HG03060 (cell line): ENCODE data around the gene ALDH3B1.

Source experiments
- ATAC-seq: cut with Tn5 transposase; IDR thresholded peaks from one replicate; pipeline ENCODE4 v1.9.1; 2021; ENCODE audit warnings: low read depth, moderate number of reproducible peaks; ENCODE audit not compliant: unreplicated experiment

The ALDH3B1 gene

DNA sequence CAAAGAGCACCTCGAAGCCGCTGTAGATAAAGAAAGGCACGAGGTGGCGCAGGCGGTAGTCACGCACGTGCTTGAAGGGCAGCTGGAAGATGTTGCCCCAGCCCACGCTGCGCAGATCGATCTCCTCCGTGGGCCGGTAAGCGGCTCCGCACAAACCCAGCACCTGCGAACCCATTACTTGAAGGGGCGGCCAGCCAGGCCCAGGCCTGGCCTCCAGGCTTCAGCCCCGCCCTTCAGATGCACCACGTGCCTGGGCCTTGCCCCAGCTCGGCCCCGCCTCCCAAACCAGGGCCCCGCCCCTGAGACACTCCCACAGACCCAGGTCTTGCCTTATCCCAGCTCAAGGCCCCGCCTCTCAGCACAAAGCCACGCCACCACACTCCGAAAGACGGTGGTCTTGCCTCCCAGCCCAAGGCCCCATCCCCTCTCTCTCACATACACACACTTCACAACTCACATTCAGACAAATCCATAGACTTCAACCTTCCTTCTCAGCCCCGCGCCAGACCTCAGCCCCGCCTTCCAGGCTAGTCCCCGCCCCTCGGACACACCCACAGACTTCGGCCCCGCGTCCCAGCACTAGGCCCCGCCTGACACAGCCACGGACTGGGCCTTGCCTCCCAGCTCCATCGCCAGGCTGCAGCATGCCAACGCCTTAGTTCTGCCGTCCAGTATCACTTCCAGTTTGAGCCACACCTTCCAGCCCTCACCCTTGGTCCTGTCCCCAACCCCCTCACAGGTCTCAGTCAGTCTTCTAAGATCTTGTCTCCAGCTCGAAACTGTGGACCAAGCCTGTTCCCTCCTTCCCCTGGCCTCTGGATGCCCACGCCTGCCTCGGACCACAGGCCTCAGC lies 13.3 kb upstream of the ALDH3B1 start:
- no peak for ATAC-seq

DNA sequence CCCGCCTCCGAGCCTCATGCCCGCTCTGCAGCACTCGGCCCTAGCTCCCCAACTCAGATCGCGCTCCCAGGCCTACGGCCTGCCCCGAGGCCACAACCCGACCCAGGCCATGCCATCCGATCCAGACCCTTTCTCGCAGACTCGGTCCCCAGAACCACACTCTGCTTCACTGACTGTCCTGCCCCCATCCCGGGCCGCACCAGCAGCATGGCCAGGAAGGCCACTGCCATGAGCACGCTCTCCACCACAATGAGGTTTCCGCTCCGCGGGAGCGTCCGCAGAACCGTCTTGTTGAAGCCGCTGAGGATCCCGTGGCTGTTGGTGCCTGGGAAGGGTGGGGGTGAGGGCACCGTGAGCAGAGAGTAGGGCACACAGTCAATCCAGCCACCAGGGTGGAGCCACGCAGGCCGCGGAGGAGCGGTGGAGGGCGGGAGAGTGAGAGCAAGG lies 12.6 kb upstream of the ALDH3B1 start:
- no peak for ATAC-seq

DNA sequence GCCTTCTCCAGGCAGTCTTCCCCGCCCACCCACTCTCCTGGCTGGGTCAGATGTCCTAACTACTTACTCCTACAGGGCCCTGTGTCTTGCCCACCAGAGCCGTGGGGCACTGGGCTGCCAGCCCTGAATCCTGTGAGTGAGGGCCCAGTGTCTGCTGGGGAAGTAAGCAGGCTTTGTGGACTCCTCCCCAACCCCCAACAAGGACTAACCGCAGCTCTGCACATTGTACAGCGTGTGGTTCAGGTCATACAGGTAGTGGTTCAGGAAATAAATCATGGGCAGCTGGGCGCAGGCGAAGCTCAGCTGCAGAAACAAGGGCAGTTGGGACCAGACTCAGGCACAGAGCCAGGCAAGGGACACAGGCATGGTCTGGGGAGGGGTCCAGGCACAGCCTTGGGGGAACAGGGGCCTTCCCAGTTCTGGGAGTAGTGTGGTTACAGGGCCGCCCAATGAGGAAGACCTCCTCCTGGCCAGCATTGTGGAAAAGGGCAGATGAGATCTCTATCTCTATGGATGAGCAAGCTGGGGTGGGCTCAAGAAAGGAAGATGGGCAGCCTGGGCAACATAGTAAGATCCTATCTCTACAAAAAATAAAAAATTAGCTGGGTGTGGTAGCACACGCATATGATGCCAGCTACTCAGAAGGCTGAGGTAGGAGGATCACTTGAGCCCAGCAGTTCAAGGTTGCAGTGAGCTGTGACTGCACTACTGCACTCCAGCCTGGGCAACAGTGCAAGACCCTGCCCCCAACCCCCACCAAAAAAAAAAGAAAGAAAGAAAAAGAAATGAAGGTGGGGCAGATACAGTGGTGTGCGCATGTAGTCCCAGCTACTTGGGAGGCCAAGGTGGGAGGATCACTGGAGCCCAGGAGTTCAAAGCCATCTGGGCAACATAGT lies 11.7 kb upstream of the ALDH3B1 start:
- no peak for ATAC-seq

DNA sequence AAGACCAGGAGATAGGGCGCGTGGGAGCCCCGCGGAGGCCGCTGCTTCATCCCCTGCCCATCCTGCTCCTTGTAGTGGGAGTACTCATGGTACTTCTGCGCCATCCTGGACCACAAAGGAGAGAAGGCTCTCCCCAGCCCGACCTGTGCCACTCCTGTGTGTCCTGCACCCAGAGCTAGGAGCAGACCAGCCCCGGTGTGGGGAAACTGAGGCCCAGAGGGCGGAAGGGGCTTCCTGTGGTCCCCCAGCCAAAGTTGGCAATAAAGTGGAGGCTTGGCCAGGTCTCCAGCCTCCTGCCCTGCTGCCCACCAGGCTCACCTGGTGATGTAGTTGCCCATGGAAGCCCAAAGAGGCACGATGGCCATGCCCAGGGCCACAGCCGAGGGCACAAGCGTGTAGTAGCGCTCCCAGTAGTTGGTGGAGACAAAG lies 10.9 kb upstream of the ALDH3B1 start:
- no peak for ATAC-seq

DNA sequence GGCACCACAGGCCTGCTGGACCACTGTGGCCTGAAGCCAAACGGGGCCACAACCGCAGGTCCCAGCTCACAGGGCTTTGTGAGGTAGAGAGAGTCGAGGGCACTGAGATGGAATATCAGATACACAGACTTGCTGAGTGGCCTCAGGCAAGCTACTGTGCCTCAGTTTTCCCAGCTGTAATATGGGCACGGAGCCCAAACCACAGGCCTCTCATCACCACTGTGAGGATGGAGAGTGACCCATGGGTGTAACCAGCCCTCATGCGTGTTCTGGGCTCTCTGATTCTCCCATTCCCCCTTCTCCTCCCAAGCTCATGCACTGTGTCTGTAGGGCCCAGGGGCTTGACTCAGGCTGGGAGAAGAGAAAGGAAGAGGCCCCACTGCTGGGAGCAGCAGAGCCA lies 10.4 kb upstream of the ALDH3B1 start:
- ATAC-seq = no peak

DNA sequence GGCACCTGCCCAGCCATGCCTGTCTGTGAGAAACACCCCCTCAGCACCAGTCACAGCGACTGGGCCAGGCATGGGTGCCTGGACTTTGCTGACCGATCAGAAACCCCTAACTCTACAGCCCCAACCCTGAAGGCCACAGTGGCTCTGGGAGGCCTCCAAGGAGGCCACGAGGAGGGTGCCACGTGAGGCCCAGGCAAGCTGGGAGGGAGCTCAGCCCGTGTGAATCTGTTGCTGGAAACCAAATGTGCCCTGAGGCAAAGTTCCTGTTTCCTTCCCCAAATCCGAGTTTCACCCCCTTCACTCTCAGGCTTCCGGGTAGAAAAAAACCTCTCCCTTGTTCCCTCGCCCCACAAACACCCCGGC lies 7.6 kb upstream of the ALDH3B1 start:
- no peak for ATAC-seq

DNA sequence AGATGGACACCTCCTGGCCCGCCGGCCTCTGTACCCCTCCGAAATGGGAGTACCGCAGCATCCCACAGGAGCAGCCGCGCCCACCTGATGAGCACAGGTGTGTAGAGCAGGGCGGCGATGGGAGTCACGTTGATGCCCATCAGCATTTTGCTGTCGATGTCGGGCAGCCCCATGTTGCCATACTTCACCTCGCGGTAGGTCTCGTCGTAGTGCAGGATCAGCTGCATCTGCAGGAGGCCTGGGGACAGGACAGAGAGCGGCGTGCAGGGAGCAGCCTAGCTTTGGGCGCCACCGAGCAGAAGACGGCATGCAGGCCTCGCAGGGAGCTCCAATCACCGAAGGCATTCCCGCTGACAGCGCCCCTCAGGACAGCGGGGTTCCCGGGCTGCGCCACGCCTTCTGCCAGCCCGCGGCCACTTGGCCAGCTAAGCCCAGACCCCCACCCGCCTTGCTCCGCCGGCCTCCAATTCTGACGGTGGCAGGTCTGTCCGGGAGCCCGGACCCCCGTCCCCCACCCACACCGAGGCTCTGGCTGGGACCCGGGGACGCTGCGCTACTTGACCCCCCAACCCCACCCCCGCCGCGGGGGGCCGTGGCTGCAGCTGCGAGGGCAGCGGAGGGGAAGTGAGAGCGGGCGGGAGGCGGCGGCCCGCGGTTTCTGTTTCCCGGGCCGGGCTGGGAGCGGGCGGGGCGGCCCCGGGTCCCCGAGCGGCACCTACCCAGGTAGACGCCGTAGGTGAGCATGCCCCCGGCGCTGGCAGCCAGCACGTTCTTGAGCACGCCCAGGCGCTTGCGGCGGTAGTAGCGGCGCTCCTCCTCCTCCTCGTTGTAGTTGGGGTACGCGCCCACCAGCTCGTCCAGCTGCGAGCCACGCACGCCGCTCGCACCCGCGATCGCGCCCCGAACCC lies 6.9 kb upstream of the ALDH3B1 start:
- no peak for ATAC-seq

DNA sequence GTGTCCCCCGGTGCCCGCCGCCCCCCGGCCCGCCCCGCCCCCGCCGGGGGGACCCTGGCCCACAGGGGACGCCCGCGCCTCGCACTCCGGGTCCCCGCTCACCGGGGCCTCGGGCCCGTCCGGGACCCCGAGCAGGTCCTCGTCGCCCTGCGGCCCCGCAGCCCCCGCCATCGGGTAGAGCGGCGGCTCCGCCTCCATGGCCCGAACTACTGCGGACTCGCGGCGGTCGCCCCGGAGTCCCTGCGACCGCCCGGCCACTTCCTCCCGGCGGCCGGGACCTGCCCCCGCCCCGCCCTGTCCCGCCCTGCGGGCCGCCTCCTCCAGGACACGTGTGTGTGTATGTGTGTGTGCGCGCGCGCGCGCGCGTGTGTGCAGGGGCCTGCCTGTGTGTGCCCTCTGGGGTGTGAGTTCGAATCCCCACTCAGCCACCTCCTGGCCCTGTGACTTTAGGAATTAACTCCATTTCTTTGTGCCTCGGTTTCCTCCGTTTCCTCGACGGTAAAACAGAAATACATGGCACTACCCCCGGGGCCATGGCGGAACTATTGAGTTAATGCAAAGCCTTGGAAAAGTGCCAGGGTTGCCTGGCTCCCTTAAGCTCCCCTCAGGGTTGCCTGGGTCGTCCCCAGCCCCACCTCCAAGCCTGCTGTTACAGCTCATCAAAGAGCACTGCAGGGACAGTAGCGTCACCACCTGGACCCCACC lies 6.1 kb upstream of the ALDH3B1 start, which contains the start of gene UNC93B1:
Gene UNC93B1 (minus strand): TSS at position 252 of the 705 bp plus-strand sequence. CDS start 54 bp downstream, at position 198.
- ATAC-seq = no peak

DNA sequence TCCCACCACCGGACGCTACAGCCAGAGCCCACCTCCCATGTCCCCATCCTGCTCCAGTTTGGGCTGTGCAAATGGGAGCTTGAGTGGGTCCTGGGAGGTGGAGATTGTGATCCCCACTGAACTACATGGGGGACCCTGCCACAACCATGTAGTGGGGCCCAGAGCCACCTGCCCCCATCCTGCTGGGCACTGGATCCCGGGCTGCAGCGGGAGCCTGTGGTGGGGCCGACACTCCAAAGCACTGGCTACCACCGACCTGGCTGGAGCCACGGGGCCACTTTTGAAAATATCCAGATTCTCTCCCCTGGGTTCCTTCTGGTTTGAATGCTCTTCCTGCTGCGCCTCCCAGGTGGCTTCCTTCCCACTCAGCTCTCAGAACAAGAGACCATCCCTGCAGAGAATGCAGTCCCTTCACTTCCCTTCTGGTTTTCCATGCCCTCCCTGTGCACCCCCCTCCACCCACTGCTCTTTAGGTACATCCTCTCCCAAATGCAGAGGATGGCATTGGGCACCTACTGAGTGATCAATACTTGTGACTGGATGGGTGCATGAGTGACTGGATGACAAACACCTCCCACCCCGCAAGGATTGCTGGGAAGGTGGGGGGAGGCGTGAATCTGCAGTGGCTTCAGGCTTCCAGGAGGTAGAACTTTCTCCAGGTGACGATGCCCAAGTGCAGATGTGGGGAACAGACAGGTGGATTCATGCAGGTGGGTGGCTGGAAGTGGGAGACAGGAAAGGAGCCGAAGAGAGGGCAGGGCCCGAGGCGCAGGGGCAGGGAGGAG lies 5.4 kb upstream of the ALDH3B1 start:
- no peak for ATAC-seq

DNA sequence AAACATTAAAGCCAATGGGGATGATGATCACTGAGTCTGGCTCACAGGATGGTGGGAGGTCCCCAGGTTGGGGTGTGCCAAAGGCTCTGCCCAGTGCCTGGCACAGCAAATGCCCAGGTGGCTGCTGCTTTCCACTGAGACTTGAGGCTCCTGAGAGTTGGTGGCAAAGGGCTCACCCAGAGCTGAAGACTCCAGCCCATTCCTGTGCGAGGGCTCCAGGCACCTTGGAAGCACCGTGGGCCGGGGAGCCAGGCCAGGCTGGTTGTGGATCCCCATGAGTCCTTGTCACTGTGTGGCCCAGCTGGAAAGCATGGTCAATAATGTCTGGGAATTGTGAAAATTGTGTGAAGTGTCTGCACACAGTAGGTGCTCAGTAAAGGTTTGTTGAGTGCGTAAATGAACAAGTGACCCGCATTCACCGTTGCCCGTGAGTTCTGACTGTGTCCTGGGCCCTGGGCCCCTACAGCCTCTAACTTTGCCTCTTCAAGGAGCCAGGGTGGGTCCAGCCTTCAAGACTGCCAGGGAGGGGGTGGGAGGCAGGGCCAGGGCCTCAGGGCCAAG lies 3.4 kb upstream of the ALDH3B1 start:
- ATAC-seq = no peak

DNA sequence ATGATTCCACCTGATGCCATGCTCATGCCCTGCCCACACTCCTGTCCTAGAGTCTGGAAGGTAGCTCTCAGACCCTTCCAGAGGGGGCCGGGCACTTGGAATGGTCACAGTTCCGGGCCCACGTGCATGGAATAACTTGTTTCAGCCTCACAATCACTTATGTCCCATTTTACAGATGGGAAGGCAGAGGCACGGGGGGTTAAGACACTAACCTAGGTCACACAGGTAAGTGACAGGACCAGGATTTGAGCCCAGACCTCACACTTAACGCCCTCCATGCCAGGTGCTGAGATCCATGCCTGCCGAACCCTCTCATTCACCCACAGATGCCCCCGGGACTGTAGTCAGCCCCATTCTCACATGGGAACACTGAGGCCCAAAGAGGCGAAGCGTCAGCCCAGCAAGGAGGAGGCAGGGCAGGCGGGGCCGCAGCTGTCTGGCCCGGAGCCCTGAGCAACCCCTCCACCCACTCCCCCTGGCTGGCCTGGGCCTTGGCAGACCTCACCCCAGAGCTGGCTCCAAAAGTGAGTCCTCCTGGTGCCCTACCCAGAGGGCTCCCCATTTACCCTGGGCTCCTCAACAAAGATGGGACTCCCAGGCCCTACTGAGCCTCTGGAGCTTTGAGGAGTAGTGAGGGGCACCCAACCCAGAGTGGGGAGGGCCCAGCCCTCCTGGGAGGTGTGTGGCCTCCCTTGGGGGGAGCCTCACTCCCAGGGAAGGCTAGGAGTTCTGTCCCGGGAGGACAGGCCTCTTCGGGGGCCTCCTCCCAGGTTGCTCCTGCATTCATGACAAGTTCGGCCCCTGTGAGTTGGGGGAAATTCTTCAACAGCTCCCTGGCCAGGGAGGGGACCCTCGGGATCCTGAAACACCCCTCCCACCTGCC lies 2.4 kb upstream of the ALDH3B1 start:
- ATAC-seq = no peak

DNA sequence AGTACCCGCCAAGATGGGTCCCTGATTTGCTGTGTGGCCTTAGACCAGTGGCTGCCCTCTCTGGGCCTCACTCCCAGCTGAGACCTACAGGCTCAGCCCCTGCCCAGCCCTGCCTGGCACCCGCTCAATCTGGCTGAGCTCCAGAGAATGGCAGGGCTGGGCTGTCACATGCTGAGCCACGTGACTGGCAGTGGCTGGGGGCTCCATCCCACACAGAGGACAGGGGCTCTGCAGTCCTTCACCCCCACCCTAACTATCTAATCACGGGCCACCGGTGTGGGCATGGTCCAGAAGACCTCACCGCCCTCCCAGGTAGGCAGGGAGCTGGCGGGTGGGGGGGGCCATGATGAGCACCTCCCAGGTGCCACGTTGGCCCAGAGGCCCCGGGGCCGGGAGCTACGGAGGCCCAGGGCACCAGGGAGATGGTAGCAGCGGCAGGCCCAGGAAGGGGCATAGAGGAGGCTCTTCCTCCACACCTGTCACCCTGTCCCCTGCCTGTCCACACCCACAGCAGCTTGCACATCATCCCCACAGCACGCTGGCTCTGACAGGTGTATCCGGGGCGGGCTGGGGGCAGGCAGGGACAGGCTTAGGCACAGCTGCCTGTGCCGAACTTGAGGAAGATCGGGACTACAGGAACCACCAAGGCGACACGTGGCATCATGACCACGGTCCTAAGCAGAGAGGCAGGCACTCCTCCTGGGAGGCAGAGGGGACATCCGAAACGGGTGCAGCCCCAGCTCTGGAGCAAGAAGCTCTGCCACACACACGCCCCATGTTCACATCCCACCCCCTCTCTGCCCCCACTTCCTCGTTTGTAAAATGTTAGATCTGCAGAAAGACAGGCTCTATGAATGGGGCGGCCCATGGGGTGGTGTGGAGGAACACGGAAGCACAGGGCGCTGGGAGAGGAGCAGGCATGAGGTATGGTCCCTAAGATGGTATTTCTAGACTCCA lies 1.5 kb upstream of the ALDH3B1 start:
- no peak for ATAC-seq

DNA sequence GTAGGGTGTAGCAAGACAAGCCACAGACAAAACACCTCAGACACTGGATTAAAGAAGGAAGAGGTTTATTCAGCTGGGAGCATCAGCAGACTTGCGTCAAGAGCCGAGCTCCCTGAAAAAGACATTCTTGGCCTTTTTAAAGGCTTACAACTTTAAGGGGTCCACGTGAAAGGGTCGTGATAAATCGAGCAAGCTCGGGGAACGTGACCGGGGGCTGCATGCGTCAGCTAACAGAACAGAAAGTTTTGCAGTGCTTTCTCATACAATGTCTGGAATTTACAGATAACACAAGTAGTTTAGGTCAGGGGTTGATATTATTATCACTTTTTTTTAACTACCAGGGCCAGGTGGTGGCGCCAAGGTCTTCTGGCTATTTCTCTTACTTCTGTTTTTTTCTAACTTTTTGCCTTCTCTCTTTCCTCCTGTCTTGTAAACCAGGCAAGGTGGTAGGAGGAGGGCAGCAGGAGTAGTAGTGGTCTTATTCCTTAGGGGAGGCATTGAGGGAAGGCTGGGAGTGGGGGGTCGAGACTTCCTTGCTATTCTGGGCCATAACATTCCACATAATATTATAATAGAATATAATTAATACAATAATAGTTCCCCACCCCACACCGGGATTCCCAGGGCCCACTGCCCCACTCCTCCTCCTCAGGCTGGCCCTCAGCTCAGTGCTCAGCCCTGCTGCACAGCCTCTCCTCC lies 587 bp upstream of the ALDH3B1 start:
- no peak for ATAC-seq

DNA sequence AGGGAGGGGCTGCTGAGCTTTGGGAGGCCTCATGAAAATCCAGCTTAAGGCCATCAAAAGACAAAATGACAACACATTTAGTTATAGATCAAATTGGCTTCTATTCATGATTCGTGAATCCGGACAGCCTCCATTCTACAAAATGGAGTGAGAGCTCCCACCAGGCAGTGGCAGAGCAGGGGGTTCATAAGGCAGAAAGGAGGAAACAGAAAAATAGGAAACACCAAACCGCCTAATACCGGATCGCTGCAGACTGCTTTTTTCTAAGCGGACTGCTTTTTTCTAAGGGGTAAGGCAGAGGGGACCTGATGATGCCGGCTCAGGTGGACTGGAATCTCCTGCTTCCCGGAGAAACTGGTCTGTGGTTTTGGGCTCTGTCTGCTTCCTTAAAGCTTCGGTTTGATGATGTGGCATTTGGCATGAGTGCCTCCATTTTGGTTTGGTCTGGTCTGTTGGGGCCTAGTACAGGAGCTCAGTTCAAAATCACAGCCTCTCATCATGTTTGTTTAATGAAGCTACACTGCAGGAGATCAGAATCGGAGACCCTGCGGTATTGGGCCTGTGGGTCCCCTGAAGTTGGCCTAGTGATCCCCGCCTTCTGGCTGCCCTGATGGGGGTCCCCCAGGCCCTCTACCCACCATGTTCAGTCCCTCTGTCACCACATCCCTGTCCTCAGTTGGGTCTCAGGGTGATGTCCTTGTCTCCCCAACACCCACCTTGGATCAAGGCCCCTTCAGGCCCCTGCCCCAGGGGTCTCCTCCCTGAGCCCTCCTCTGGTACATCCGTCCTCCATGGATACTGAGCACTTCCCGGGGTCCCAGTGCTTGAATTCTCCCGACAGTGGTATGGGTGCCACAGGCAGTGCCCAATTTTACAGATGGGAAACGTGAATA lies 1.2 kb downstream of the ALDH3B1 start:
- no peak for ATAC-seq
